ENCODE data around the gene MLPH.

- TF ChIP-seq CTCF (IDR thresholded peaks at IDR 0.05; ENCODE audit: borderline replicate concordance, extremely low read depth, low read length, poor library complexity, severe bottlenecking) (no peak), EZH2 (IDR thresholded peaks at IDR 0.05; ENCODE audit: borderline replicate concordance, low read depth, low read length, severe bottlenecking) (no peak)
Measured at GRCh38 chr2:237483018-237483731, 3.9 kb upstream of the MLPH start.

All from DND-41 (cell line).